Measurements from ENCODE around the gene EMILIN2.

The EMILIN2 gene

DNA sequence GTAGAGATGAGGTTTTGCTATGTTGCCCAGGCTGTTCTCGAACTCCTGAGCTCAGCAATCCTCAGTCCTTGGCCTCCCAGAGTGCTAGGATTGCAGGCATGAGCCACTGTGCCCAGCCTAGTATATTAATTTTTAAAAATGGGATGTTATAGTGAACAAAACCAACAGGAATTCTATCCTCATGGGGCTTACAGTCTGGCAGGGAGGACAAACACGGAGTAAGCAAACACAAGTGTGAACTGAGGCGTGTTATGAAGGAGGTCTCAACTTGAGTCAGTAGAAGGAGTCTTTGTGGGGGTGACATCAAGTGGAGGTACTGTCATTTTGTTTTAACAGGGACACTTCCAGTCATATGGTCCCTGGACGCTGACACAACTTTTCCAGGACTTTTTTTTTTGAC lies 33.1 kb downstream of the EMILIN2 start:
- DNase-seq, result no peak

DNA sequence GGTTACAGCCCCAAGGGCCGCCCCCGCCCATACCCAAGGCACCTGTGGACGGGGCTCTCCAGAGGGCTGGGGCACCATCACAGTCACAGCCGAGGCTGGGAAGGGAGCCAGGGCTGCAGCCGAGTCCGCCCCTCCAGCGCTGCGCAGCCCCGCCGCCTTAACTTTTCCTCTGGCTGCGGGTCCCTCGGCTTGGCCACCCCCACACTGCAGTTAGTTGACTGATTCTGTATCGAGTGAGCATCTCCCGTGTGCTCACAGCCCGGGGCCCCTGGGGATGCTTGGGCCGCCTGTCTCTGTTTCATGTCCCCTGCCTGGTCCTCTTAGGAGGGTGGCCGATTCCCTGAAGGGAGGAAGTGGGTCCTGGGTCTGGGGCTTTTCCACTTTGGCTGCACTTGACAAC lies 33.7 kb downstream of the EMILIN2 start:
- DNase-seq, result no peak

- DNase-seq, result no peak
Observed at GRCh38 chr18:2881088-2881839, 34.5 kb downstream of the EMILIN2 start.

DNA sequence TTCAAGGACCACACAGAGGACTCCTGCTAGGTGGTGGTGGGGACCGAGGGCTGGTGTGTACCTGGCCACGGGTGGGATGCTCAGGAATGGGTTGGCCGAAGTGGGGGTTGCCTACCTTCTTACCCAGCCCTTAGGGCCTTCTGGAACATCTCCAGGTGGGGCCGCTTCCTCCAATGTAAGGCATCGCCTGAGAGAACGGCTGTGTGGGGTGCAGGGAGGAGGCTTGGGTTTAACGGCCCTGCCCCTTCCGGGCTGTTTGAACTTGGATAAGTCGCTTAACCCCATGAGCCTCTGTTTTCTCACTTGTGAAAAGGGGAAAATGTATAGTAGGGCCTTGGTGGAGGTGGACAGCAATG lies 35.0 kb downstream of the EMILIN2 start:
- DNase-seq, result no peak

GRCh38 chr18:2882201-2882600 lies 35.4 kb downstream of the EMILIN2 start:
- DNase-seq, result no peak

DNA sequence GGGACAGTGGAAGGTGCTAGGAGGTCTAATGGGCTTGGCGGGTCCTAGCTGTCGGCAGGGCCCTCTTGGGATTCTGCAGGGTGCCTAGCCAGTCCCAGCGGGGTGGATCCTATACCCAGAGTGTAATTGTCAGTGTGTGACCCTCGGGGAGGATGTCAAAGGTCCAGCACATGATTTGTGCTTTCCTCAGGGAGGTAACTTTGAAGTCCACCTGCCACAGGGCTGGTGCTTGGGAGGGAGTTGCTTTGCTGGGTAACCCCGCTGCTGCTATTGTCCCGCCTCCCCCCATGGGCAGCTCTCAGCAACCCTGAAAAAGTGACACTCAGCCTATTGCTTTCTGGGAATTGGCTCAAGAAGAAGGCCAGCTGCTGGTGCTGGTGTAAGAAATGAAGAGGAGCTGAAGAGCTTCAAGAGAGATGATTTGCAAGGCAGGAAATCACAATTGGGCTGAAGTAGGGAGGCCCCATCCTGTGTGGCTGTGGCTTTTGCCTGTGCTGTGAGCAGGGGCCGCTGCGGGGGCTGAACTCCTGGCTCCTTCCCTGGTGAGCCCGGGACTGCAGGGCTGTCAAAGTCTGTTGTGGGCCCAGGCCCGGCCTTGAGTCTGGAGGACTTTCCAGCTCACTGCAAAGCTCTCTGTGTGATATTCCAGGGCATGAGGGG lies 36.4 kb downstream of the EMILIN2 start:
- DNase-seq, result peak; percentile 90

- DNase-seq, result no peak
Observed at GRCh38 chr18:2884706-2885285, 38.0 kb downstream of the EMILIN2 start.

DNA sequence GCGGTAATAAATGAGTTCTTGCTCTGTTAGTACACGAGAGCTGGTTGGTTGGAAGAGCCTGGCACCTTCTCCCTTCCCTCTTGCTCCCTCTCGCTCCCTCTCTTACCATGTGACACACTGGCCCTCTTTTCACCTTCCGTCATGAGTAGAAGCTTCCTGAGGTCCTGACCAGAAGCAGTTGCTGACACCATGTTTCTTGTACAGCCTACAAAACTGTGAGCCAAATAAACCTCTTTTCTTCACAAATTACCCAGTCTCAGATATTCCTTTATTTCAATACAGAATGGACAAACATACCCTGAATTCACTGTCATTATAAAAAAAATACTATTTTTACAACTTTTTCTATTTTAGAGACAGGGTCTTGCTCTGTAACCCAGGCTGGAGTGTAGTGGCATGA lies 40.7 kb downstream of the EMILIN2 start:
- no peak for DNase-seq

GRCh38 chr18:2889761-2890192 lies 43.0 kb downstream of the EMILIN2 start:
- DNase-seq, result no peak

DNA sequence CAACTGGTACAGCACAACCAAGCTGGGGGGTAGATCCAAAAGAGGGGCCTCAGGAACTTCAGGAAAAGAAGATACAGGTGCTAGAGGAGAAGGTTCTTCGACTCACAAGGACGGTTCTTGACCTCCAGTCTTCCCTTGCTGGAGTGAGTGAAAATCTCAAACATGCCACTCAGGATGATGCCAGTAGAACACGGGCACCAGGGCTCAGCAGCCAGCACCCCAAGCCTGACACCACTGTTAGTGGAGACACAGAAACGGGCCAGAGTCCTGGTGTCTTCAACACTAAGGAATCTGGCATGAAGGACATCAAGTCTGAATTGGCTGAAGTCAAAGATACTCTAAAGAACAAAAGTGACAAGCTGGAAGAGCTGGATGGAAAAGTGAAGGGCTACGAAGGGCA lies 43.8 kb downstream of the EMILIN2 start:
- no peak for DNase-seq

DNA sequence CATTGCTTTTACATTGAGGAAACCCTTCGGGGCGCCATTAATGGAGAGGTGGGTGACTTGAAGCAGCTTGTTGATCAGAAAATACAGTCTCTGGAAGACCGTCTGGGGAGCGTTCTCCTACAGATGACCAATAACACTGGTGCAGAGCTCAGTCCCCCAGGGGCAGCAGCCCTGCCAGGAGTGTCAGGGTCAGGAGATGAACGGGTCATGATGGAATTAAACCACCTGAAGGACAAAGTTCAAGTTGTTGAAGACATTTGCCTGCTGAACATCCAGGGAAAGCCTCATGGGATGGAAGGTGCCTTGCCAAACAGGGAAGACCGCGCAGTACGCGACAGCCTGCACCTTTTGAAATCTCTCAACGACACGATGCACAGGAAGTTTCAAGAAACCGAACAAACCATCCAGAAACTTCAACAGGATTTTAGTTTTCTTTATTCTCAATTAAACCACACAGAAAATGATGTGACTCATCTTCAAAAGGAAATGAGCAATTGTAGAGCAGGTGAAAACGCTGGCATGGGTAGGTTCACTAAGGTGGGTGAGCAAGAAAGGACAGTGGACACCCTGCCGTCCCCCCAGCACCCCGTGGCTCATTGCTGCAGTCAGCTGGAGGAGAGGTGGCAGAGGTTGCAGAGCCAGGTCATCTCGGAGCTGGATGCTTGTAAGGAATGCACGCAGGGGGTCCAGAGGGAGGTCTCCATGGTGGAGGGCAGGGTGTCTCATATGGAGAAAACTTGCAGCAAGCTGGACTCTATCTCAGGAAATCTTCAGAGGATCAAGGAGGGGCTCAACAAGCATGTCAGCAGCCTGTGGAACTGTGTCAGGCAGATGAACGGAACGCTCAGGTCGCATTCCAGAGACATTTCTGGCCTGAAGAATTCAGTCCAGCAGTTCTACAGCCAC lies 45.0 kb downstream of the EMILIN2 start:
- DNase-seq, result no peak

- DNase-seq, result no peak
Observed at GRCh38 chr18:2893056-2893455, 46.2 kb downstream of the EMILIN2 start.

DNA sequence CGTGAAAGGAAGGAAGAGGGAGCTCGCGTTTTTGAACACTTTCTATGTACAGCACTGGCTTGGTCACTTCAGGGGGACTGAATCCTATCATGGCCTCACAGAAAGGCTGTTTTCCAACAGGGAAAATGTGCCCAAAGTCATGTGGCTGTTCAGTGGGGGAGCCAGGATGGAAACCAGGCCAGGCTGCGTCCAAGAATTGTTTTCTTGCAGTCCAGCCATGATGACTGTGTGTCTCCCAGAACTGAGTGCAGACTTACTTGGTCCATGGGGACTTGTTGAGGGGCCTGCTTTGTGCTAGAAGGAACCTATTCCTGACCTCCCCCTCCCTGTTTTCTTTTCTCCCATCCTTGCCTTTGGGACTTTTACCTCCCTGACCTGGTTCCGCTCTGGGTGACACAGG lies 46.9 kb downstream of the EMILIN2 start:
- no peak for DNase-seq

DNA sequence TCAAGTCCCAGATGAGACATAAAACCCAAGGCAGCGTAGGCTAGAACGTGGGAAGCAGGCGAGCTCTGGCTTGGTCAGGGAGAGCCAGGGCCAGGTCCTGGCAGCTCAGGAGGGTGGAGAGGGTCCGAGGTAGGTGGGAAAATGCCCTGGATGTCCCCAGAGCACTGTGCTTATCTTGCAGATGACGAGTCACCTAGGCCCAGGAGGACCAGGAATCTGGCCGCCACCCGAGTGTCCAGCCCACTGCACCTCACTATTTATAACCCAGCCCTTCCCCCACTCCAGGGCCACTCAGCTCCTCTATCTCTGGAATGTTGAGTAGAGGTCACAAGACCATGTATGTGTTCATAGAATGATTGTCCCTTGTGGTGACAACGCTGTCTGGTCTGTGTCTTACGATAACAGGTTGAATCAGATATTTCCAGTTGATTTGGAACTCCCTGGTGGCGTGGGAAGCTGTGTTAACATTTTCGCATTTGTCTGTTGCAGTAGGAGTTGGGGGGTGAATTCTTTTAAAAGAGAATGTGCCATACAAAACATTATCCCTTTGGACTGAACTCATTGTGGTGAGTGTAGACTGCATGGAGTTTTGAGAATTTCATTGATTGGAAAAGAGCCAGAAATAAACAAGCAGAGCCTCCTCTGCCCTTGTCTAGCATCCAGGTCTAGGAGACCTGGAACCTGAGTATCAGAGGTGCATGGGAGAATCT lies 47.5 kb downstream of the EMILIN2 start:
- no peak for DNase-seq

DNA sequence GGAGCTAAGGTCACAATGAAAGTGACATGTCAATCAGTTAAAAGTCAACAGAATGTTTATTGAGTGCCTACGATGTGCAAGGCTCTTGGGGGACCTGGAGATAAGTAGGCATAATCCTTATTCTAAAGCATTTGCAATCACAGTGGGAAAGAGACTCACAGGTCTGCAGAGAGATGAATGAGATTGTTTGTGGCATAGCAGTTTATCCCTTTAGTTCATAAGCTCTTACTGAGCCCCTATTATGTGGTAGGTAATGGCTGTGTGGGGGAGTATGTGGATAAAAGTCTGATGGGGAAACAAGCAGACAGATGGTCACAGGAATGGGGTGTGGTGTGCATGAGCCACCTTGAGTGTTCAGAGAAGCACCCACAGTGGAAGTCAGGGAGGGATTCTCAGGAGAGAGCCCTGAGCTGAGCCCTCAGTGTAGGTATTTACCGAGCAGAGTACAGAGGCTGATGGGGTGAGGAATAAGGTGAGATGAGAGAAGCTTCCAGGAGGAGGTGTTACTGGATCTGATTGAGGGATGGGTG lies 48.1 kb downstream of the EMILIN2 start:
- DNase-seq, result no peak

DNA sequence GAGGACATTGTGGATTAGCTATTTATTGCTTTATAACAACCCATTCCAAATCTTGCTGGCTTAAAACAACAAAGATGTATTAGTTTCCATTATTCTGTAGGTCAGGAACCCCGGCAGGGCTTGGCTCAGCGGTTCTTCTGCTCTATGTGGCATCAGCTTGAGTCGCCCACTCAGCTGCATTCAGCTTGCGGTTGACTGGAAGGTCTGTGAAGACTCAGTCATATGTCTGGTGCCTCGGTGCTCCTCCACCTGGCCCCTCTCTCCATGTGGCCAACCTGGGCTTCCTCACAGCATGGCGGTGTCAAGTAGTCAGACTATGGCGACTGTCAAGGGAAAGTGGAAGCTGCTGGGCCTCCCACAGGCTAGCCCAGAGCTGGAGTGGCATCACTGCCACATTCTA lies 48.6 kb downstream of the EMILIN2 start:
- no peak for DNase-seq

- DNase-seq, result no peak
Observed at GRCh38 chr18:2896990-2897389, 50.2 kb downstream of the EMILIN2 start.

DNA sequence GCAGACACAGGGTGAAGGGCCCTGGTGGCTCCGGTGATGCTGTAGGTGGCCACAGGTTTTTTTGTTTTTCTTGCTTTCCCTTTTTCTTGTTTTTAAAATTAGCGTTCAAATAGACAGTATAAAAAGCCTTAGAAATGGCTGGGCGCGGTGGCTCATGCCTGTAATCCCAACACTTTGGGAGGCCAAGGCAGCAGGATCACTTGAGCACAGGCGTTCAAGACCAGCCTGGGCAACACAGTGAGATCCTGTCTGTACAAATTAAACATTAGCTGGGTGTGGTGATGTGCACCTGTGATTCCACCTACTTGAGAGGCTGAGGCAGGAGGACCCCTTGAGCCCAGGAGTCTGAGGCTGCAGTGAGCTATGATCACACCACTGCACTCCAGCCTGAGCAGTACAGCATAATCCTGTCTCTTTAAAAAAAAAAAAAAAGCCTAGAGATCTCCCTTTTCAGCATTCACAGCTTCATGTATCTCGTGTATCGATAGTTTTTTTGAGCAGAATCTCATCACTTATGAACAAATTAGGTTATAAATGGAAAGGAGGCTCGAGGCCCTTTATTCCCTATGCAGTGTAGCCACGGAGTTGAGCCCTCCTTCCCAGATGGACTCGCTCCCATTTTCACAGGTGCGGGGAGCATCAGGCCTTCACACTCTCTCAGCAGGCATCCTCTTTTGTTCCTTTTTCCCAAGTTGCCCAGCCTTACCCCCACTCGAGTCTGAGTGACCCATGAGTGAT lies 50.8 kb downstream of the EMILIN2 start:
- DNase-seq, result no peak

DNA sequence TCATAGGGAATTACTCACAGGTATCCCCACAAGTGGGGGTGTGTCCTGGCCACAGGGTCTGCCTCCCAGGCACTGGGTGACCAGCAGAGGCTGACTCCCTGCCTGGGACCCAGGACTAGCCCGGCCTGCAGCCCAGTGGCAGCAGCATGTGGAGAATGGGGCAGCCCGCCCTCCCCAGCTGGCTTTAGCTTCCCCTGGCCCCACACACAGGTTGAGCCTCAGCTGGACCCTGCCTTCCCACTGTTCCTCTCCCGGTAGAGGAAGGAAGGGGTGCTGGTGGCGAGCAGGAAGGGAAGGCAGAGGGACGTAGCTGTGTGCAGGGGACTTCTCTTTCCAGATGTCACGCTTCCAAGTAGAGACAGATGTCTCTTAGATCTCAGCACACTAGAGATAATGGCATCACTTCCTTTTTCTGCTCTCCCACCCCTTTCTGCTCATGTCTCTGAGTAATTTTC lies 51.4 kb downstream of the EMILIN2 start:
- DNase-seq, result peak; percentile 85

DNA sequence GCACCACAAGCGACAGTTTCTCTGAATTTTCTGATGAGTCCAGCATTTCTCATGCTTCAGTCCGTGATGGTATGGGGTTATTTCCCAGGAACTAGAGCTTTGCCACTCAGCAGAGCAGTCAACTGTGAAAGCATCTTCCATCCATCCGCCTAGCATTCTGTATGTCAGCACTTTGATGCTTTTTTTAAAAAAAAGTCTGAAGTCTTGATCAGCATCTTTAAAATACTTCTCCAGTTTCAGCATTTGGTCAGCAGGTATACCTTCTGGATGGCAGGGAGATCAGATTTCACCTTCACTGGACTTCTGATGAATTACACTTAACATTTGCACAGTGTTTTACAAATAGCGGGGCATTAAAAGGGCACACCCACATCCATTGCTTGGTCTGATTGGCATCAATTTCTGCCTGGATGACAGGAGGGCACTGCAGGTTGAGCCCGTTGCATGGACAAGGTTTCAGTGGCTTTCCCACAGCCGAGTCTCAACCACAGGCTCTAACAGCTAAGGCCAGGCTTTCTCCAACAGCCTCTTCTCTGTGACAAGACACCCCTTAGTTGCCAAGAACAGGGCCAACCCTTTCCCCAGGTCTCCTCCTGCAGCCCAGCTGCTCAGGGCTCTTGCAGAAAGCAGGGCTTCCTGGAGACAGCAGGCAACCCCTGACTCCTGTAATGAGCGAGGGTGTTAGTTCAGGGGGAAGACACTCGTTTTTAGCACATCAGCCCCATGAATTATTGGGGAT lies 54.0 kb downstream of the EMILIN2 start:
- no peak for DNase-seq
